SK-N-SH (cell line): ENCODE measurements around the gene SMG7. TPM values are rescaled to one million over a fixed set of nuclear protein-coding genes. Genes with fewer than 3 reads are reported as not detected.

Experiments used
- CTCF ChIA-PET: fragments of 300-600, 350-600 bp; formaldehyde crosslinking; extraction: SDS; loops from one replicate; lab custom pipeline; 2021; lab: Yijun Ruan, JAX
- POLR2A ChIA-PET: fragments of 350-600 bp; sonication (Branson Sonifier 250); formaldehyde crosslinking; extraction: SDS; loops from one replicate; lab custom pipeline; 2020; ENCODE audit warnings: antibody characterized with exemption, inconsistent platforms; lab: Yijun Ruan, JAX
- DNase-seq: peaks from one replicate; pipeline ENCODE4 v3.0.0; 2012
- H2AFZ ChIP-seq: fragments of 200-600 bp; sonication (generic); 2 replicates; pipeline ENCODE4 v1.8.1; 2016; ENCODE audit warnings: antibody characterized with exemption, mild to moderate bottlenecking, low read depth
- H3F3A ChIP-seq: fragments of 200-600 bp; sonication (generic); replicated peaks from 2 replicates; pipeline ENCODE3; 2016; ENCODE audit warnings: antibody characterized with exemption, mild to moderate bottlenecking; ENCODE audit not compliant: insufficient read depth
- H3K27ac ChIP-seq, 2 experiments: fragments of 200-500 bp in 1 of 2; fragments of 200-600 bp in 1 of 2; sonication (Bioruptor generic) in 1 of 2; sonication (generic), shearing (Covaris generic) in 1 of 2; 2 replicates each; pipeline versions ENCODE4 v1.5.1 to v1.6.1; 2014 to 2016; ENCODE audit warnings: low read depth in 2 of 2, inconsistent platforms in 1 of 2, low read length in 1 of 2, mild to moderate bottlenecking in 1 of 2, mixed read lengths in 1 of 2
- H3K27me3 ChIP-seq: fragments of 200-600 bp; sonication (generic), shearing (Covaris generic); 2 replicates; pipeline ENCODE4 v1.6.1; 2016; ENCODE audit warnings: mixed run types; ENCODE audit not compliant: insufficient read depth
- H3K36me3 ChIP-seq, 2 experiments: fragments of 200-500 bp in 1 of 2; fragments of 200-600 bp in 1 of 2; sonication (Bioruptor generic) in 1 of 2; sonication (generic) in 1 of 2; replicated peaks in 1 of 2; 2 replicates each; pipeline versions ENCODE3 to v1.5.1; 2014 to 2016; ENCODE audit warnings: low read length in 1 of 2, mild to moderate bottlenecking in 1 of 2; ENCODE audit not compliant: insufficient read depth in 2 of 2, control insufficient read depth in 1 of 2
- H3K4me1 ChIP-seq, 2 experiments: fragments of 200-500 bp in 1 of 2; fragments of 200-600 bp in 1 of 2; sonication (Bioruptor generic) in 1 of 2; sonication (generic), shearing (Covaris generic) in 1 of 2; 2 replicates each; pipeline versions ENCODE4 v1.5.1 to v1.6.1; 2014 to 2016; ENCODE audit warnings: low read depth in 1 of 2, low read length in 1 of 2, mixed run types in 1 of 2; ENCODE audit not compliant: insufficient read depth in 2 of 2, control insufficient read depth in 1 of 2
- H3K4me2 ChIP-seq: fragments of 200-600 bp; sonication (generic), shearing (Covaris generic); 2 replicates; pipeline ENCODE4 v1.6.1; 2017; ENCODE audit warnings: mixed run types
- H3K4me3 ChIP-seq, 2 experiments: fragments of 200-500 bp in 1 of 2; fragments of 200-600 bp in 1 of 2; sonication (Bioruptor generic) in 1 of 2; sonication (generic), shearing (Covaris generic) in 1 of 2; 2 replicates each; pipeline versions ENCODE4 v1.5.1 to v1.8.1; 2014 to 2016; ENCODE audit warnings: low read depth in 2 of 2, inconsistent platforms in 1 of 2, low read length in 1 of 2, mild to moderate bottlenecking in 1 of 2, mixed read lengths in 1 of 2, moderate library complexity in 1 of 2
- H3K79me2 ChIP-seq: fragments of 200-600 bp; sonication (generic); 2 replicates; pipeline ENCODE4 v1.8.1; 2017; ENCODE audit warnings: mild to moderate bottlenecking; ENCODE audit not compliant: insufficient read depth
- H3K9ac ChIP-seq: fragments of 200-600 bp; sonication (generic); 2 replicates; pipeline ENCODE4 v1.6.1; 2017; ENCODE audit warnings: mixed run types
- H3K9me2 ChIP-seq: fragments of 200-600 bp; sonication (generic); 2 replicates; pipeline ENCODE4 v1.6.1; 2017; ENCODE audit warnings: mixed run types
- H3K9me3 ChIP-seq: fragments of 200-600 bp; sonication (generic); 2 replicates; pipeline ENCODE4 v1.6.1; 2017; ENCODE audit warnings: mixed run types, mild to moderate bottlenecking, moderate library complexity
- H4K20me1 ChIP-seq: fragments of 200-600 bp; sonication (generic); 2 replicates; pipeline ENCODE4 v1.6.1; 2017; ENCODE audit warnings: mild to moderate bottlenecking, mixed run types; ENCODE audit not compliant: insufficient read depth
- ELF1 ChIP-seq: IDR thresholded peaks from 2 replicates; pipeline ENCODE4 v1.4.0; 2012
- EP300 ChIP-seq, 2 experiments: IDR thresholded peaks; 2 replicates each; pipeline versions ENCODE4 v1.4.0 to v1.6.1; 2012; ENCODE audit warnings: borderline replicate concordance in 1 of 2, low read depth in 1 of 2, low read length in 1 of 2
- FOSL2 ChIP-seq: IDR thresholded peaks from 2 replicates; pipeline ENCODE4 v1.4.0; 2012; ENCODE audit warnings: low read depth, mild to moderate bottlenecking, moderate library complexity, borderline replicate concordance
- FOXJ3 ChIP-seq: sonication (generic); formaldehyde crosslinking; IDR thresholded peaks from 2 replicates; pipeline ENCODE4 v1.5.1; 2020; ENCODE audit warnings: mild to moderate bottlenecking, missing genetic modification reagents
- GABPA ChIP-seq: IDR thresholded peaks from 2 replicates; pipeline ENCODE4 v1.4.0; 2012; ENCODE audit warnings: low read depth, mild to moderate bottlenecking
- RCOR1 ChIP-seq: fragments of 150-350 bp; IDR thresholded peaks from 2 replicates; pipeline ENCODE4 v1.6.1; 2017; ENCODE audit warnings: antibody characterized with exemption, low read length
- RXRA ChIP-seq: IDR thresholded peaks from 2 replicates; pipeline ENCODE4 v1.4.0; 2012; ENCODE audit warnings: low read depth, mild to moderate bottlenecking, borderline replicate concordance
- SMC3 ChIP-seq: IDR thresholded peaks from 2 replicates; pipeline ENCODE4 v1.6.1; 2012; ENCODE audit warnings: low read depth, low read length, improper control_type of control experiment
- TCF12 ChIP-seq: IDR thresholded peaks from 2 replicates; pipeline ENCODE4 v1.4.0; 2012
- TEAD4 ChIP-seq: IDR thresholded peaks from 2 replicates; pipeline ENCODE4 v1.4.0; 2012; ENCODE audit warnings: mild to moderate bottlenecking, borderline replicate concordance; ENCODE audit not compliant: insufficient read depth
- YY1 ChIP-seq: IDR thresholded peaks from 2 replicates; pipeline ENCODE4 v1.4.0; 2012; ENCODE audit warnings: low read depth, mild to moderate bottlenecking
- WGBS: methylation state at CpG from one replicate; pipeline ENCODE4 v1.1.6; 2017; ENCODE audit warnings: low lambda C conversion rate; 5-methylcytosine and 5-hydroxymethylcytosine counted together
- polyA plus RNA-seq, 3 experiments: library from polyadenylated mRNA; depleted of rRNA; stranded (reverse); fragments of >200 nt; gene quantifications; 2 replicates each; pipeline ENCODE4 v1.2.3, GENCODE V29; 2012
- TF ChIP-seq, protein P1 (sequence below): IDR thresholded peaks from 2 replicates; pipeline ENCODE4 v1.4.0; 2012; ENCODE audit warnings: low read depth, borderline replicate concordance
- TF ChIP-seq, protein P2 (sequence below): IDR thresholded peaks from 2 replicates; pipeline ENCODE4 v1.4.0; 2012; ENCODE audit warnings: low read depth
- TF ChIP-seq, protein P3 (sequence below): fragments of 150-350 bp; IDR thresholded peaks from 2 replicates; pipeline ENCODE4 v1.6.1; 2017; ENCODE audit warnings: antibody characterized with exemption, low read length, low read depth, borderline replicate concordance
- TF ChIP-seq, protein P4 (sequence below): fragments of 200-600 bp; sonication (generic); IDR thresholded peaks from 2 replicates; pipeline ENCODE4 v1.6.1; 2017; ENCODE audit warnings: antibody characterized with exemption, mild to moderate bottlenecking, moderate library complexity
- TF ChIP-seq, protein P5 (sequence below): IDR thresholded peaks from 2 replicates; pipeline ENCODE4 v1.4.0; 2012; ENCODE audit warnings: low read depth, borderline replicate concordance
- TF ChIP-seq, protein P6 (sequence below): fragments of 150-350 bp; IDR thresholded peaks from 2 replicates; pipeline ENCODE4 v1.6.1; 2016; ENCODE audit warnings: mild to moderate bottlenecking, low read depth, low read length

The SMG7 gene
- polyA plus RNA-seq, 1 of the 3 experiments (the other 2 are of a cell fraction): 19.8 TPM

DNA sequence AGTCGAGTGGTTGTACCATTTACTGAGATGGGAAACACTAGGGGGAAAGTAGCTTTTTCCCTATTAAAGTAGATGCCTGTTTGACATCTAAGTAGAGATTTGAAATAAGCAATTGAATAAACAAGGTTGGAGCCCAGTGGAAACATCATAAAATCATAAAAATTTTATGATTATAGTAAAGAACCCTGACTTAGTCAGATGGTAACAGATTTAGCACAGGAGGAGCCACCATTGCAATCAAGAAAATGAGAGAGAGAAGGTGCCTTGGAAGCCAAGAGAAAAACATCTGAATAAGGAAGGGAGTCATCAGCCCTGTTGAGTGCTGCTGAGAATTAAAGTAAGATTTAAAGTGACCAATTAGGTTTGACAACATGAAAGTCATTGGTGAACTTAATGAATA, 49.8 kb downstream of the SMG7 start:
- H3K27me3 ChIP-seq: no peaks in the 10 kb centered on the region
- no peak for DNase-seq
- H3K9ac ChIP-seq: no peak overlapping the region
- WGBS: 96% methylated on average over 1 of the region's 1 CpG
- CTCF ChIA-PET: interaction anchor here (0.9 to 2.1 kb wide), 2 partner anchors 13 to 275 kb away, joined by 3 to 5 read pairs; no protein-coding TSS in a partner anchor
- peaks cover 50 to 51% of the 10 kb centered on the region in 2 experiments for H3K36me3 ChIP-seq
- peaks cover 5% of the 10 kb centered on the region for H3F3A ChIP-seq
- no peaks in the 10 kb centered on the region for H3K9me2 ChIP-seq
- TF ChIP-seq ELF1: no peak
- TF ChIP-seq, protein P1, sequence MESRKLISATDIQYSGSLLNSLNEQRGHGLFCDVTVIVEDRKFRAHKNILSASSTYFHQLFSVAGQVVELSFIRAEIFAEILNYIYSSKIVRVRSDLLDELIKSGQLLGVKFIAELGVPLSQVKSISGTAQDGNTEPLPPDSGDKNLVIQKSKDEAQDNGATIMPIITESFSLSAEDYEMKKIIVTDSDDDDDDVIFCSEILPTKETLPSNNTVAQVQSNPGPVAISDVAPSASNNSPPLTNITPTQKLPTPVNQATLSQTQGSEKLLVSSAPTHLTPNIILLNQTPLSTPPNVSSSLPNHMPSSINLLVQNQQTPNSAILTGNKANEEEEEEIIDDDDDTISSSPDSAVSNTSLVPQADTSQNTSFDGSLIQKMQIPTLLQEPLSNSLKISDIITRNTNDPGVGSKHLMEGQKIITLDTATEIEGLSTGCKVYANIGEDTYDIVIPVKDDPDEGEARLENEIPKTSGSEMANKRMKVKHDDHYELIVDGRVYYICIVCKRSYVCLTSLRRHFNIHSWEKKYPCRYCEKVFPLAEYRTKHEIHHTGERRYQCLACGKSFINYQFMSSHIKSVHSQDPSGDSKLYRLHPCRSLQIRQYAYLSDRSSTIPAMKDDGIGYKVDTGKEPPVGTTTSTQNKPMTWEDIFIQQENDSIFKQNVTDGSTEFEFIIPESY: no peak
- no peak for TF ChIP-seq RXRA
- TF ChIP-seq TCF12: no peak
- TF ChIP-seq, protein P2, sequence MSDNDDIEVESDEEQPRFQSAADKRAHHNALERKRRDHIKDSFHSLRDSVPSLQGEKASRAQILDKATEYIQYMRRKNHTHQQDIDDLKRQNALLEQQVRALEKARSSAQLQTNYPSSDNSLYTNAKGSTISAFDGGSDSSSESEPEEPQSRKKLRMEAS: no peak
- TF ChIP-seq SMC3: no peak
- no peak for TF ChIP-seq FOXJ3 (CRISPR knock-in tag)
- TF ChIP-seq EP300 (IDR thresholded peaks at IDR 0.05; ENCODE audit: borderline replicate concordance in 1 of 2, low read depth in 1 of 2, low read length in 1 of 2): no peak
- TF ChIP-seq FOSL2: no peak
- no peak for TF ChIP-seq RCOR1
- TF ChIP-seq GABPA: no peak
- TF ChIP-seq, protein P3, sequence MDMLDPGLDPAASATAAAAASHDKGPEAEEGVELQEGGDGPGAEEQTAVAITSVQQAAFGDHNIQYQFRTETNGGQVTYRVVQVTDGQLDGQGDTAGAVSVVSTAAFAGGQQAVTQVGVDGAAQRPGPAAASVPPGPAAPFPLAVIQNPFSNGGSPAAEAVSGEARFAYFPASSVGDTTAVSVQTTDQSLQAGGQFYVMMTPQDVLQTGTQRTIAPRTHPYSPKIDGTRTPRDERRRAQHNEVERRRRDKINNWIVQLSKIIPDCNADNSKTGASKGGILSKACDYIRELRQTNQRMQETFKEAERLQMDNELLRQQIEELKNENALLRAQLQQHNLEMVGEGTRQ: no peak
- no peak for TF ChIP-seq YY1
- TF ChIP-seq, protein P4, sequence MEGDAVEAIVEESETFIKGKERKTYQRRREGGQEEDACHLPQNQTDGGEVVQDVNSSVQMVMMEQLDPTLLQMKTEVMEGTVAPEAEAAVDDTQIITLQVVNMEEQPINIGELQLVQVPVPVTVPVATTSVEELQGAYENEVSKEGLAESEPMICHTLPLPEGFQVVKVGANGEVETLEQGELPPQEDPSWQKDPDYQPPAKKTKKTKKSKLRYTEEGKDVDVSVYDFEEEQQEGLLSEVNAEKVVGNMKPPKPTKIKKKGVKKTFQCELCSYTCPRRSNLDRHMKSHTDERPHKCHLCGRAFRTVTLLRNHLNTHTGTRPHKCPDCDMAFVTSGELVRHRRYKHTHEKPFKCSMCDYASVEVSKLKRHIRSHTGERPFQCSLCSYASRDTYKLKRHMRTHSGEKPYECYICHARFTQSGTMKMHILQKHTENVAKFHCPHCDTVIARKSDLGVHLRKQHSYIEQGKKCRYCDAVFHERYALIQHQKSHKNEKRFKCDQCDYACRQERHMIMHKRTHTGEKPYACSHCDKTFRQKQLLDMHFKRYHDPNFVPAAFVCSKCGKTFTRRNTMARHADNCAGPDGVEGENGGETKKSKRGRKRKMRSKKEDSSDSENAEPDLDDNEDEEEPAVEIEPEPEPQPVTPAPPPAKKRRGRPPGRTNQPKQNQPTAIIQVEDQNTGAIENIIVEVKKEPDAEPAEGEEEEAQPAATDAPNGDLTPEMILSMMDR: no peak
- no peak for TF ChIP-seq TEAD4
- TF ChIP-seq, protein P5, sequence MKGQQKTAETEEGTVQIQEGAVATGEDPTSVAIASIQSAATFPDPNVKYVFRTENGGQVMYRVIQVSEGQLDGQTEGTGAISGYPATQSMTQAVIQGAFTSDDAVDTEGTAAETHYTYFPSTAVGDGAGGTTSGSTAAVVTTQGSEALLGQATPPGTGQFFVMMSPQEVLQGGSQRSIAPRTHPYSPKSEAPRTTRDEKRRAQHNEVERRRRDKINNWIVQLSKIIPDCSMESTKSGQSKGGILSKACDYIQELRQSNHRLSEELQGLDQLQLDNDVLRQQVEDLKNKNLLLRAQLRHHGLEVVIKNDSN: no peak
- TF ChIP-seq, protein P6, sequence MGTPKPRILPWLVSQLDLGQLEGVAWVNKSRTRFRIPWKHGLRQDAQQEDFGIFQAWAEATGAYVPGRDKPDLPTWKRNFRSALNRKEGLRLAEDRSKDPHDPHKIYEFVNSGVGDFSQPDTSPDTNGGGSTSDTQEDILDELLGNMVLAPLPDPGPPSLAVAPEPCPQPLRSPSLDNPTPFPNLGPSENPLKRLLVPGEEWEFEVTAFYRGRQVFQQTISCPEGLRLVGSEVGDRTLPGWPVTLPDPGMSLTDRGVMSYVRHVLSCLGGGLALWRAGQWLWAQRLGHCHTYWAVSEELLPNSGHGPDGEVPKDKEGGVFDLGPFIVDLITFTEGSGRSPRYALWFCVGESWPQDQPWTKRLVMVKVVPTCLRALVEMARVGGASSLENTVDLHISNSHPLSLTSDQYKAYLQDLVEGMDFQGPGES: no peak
- no peak overlapping the region for H3K4me2 ChIP-seq
- POLR2A ChIA-PET: no interaction called here
- peaks cover 5% of the 10 kb centered on the region; the same call in 1 of the 2 replicates for H3K79me2 ChIP-seq
- H3K9me3 ChIP-seq: no peaks in the 10 kb centered on the region
- H2AFZ ChIP-seq: no peak overlapping the region
- no peak overlapping the region for H3K4me3 ChIP-seq
- H3K4me1 ChIP-seq: 0 out of 4 replicates have a peak, but pooled peaks cover 0 to 3% of the 10 kb centered on the region in 2 experiments
- no peak overlapping the region for H3K27ac ChIP-seq
- no peaks in the 10 kb centered on the region for H4K20me1 ChIP-seq
